Nephron progenitor cell (in vitro differentiated cells): ENCODE data around the gene ISM2.

Experiments used
- DNase-seq: peaks from one replicate; pipeline ENCODE4 v3.0.0; 2021
- H3K27ac Mint-ChIP-seq: 2 replicates; pipeline ENCODE4 v1.8.0; 2021; ENCODE audit warnings: mild to moderate bottlenecking, moderate library complexity, mixed read lengths
- H3K27me3 Mint-ChIP-seq: 2 replicates; pipeline ENCODE4 v1.8.0; 2021; ENCODE audit warnings: mild to moderate bottlenecking, low read depth, mixed read lengths; ENCODE audit not compliant: poor library complexity
- H3K36me3 Mint-ChIP-seq: 2 replicates; pipeline ENCODE4 v1.8.0; 2021; ENCODE audit warnings: low read depth, mixed read lengths
- H3K4me1 Mint-ChIP-seq: 2 replicates; pipeline ENCODE4 v1.8.0; 2021; ENCODE audit warnings: mixed read lengths
- H3K4me3 Mint-ChIP-seq: 2 replicates; pipeline ENCODE4 v1.8.0; 2021; ENCODE audit warnings: mild to moderate bottlenecking, moderate library complexity, mixed read lengths
- H3K9me3 Mint-ChIP-seq: 2 replicates; pipeline ENCODE4 v1.8.0; 2021; ENCODE audit warnings: mild to moderate bottlenecking, moderate library complexity, mixed read lengths
- CTCF ChIP-seq: fragments of 200-600 bp; sonication (generic); IDR thresholded peaks from 2 replicates; pipeline ENCODE4 v1.5.0; 2021; ENCODE audit warnings: antibody characterized with exemption

The ISM2 gene

GRCh38 chr14:77488558-77488957, 10.1 kb downstream of the ISM2 start:
- no peak for TF ChIP-seq CTCF
- Mint-ChIP-seq H3K4me3 (no peak overlapping the region), H3K27me3 (peaks cover 3% of the 10 kb centered on the region), H3K4me1 (peaks cover 35% of the 10 kb centered on the region), H3K27ac (peak overlapping the region; percentile 77), H3K9me3 (no peaks in the 10 kb centered on the region), H3K36me3 (no peaks in the 10 kb centered on the region)
- DNase-seq: no peak

- Mint-ChIP-seq H3K4me1 (peaks cover 57% of the 10 kb centered on the region), H3K27ac (peak overlapping the region; percentile 42), H3K36me3 (no peaks in the 10 kb centered on the region), H3K4me3 (no peak overlapping the region), H3K27me3 (peaks cover 7% of the 10 kb centered on the region), H3K9me3 (no peaks in the 10 kb centered on the region)
- DNase-seq: no peak
- no peak for TF ChIP-seq CTCF
These were observed 12.5 kb downstream of the ISM2 start for GRCh38 chr14:77485901-77486678.

GRCh38 chr14:77485256-77485655, 13.4 kb downstream of the ISM2 start:
- Mint-ChIP-seq H3K27ac (no peak overlapping the region), H3K9me3 (no peaks in the 10 kb centered on the region), H3K4me1 (peaks cover 57% of the 10 kb centered on the region), H3K4me3 (no peak overlapping the region), H3K27me3 (peaks cover 7% of the 10 kb centered on the region), H3K36me3 (no peaks in the 10 kb centered on the region)
- DNase-seq: no peak
- no peak for TF ChIP-seq CTCF

GRCh38 chr14:77482422-77482821, 16.2 kb downstream of the ISM2 start:
- Mint-ChIP-seq H3K9me3 (no peaks in the 10 kb centered on the region), H3K4me3 (no peak overlapping the region), H3K27ac (peak overlapping the region; percentile 72), H3K36me3 (no peaks in the 10 kb centered on the region), H3K27me3 (peaks cover 8% of the 10 kb centered on the region), H3K4me1 (peaks cover 47% of the 10 kb centered on the region)
- no peak for TF ChIP-seq CTCF
- DNase-seq: no peak

GRCh38 chr14:77478796-77479195, 19.8 kb downstream of the ISM2 start:
- Mint-ChIP-seq H3K9me3 (no peaks in the 10 kb centered on the region), H3K27me3 (peaks cover 13% of the 10 kb centered on the region), H3K36me3 (no peaks in the 10 kb centered on the region), H3K4me3 (no peak overlapping the region), H3K27ac (no peak overlapping the region), H3K4me1 (peaks cover 52% of the 10 kb centered on the region)
- no peak for DNase-seq
- TF ChIP-seq CTCF: no peak

GRCh38 chr14:77478029-77478428, 20.6 kb downstream of the ISM2 start:
- Mint-ChIP-seq H3K27ac (no peak overlapping the region), H3K9me3 (no peaks in the 10 kb centered on the region), H3K36me3 (no peaks in the 10 kb centered on the region), H3K4me3 (no peak overlapping the region), H3K4me1 (peaks cover 52% of the 10 kb centered on the region), H3K27me3 (peaks cover 13% of the 10 kb centered on the region)
- TF ChIP-seq CTCF: no peak
- DNase-seq: no peak
